ENCODE data around the gene TNFRSF19. TPM values are rescaled to one million over a fixed set of nuclear protein-coding genes. Genes with fewer than 3 reads are reported as not detected.

The TNFRSF19 gene
- total and polyA plus RNA-seq, 2 of the 13 experiments (the other 11 are each of a cell fraction or from before 2014, with no cell fraction given): 75.3 to 77.7 TPM

DNA sequence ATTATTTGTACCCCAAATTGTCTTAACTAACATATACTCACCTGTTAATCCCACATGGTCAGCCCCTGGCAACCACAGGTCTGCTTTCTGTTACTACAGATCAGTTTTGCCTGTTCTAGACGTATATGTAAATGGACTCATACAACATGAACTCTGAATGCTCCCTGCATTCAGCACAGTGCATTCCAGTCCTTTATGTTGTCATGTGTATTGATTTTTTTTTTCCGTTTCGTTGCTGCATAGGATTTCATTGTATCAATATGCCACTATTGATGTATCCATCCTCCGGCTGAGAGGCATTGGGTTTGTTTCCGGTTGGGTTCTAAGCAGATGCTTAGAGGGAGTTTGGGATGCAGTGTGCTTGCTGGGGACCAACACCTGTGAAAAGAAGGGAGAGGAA lies 36.1 kb upstream of the TNFRSF19 start:
- ChIA-PET POLR2A (no interaction called here), CTCF (ENCODE audit: low intra/inter-chr PET ratio, low total read pairs) (no interaction called here)
- in situ Hi-C loops (cut with HindIII; ENCODE audit: extremely low pct_ligation_motif_present, low pct_unique_long_range_greater_than_20kb): no loop called here
- H3K27ac ChIP-seq (ENCODE audit: extremely low read length, insufficient read depth, low read length): no peak overlapping the region
- H3K79me2 ChIP-seq (ENCODE audit: insufficient read depth, low read length): no peaks in the 10 kb centered on the region
- no peak overlapping the region for H3K4me3 ChIP-seq (replicated peaks in 1 of 3; ENCODE audit: insufficient read depth in 1 of 3, low read depth in 2 of 3, low read length in 3 of 3)
- H3K9ac ChIP-seq (ENCODE audit: insufficient read depth, low read depth, low read length): no peak overlapping the region
- H3K27me3 ChIP-seq (ENCODE audit: control insufficient read depth in 1 of 2, insufficient read depth in 2 of 2, low read length in 2 of 2): no peaks in the 10 kb centered on the region
- BruUV-seq (replicated peaks): no TSS peak
- peak; percentile 83 for ATAC-seq
- no peak overlapping the region for H3K4me2 ChIP-seq (ENCODE audit: low read depth, low read length)
- no peaks in the 10 kb centered on the region for H3K36me3 ChIP-seq (replicated peaks in 1 of 2; ENCODE audit: control insufficient read depth in 1 of 2, insufficient read depth in 2 of 2, low read length in 2 of 2)
- no peaks in the 10 kb centered on the region for H3K9me3 ChIP-seq (ENCODE audit: low read length)
- intact Hi-C loops (cut with micrococcal nuclease; ENCODE audit: unreplicated experiment): no loop called here
- 33% methylated on average over 5 of the region's 5 CpGs for WGBS (ENCODE audit: low lambda C conversion rate)
- no peak for FAIRE-seq
- no peak overlapping the region for H2AFZ ChIP-seq (ENCODE audit: low read length)
- peak; percentile 55; the same call in 1 of the 2 replicates for TF ChIP-seq ONECUT2 (CRISPR knock-in tag; IDR thresholded peaks at IDR 0.05)
- peak; percentile 53 for TF ChIP-seq TEAD3 (CRISPR knock-in tag; optimal IDR thresholded peaks at IDR 0.05; ENCODE audit: borderline replicate concordance)
- peak; percentile 76 for TF ChIP-seq RARA (CRISPR knock-in tag; IDR thresholded peaks at IDR 0.05)
- TF ChIP-seq GRHL1 (CRISPR knock-in tag; conservative IDR thresholded peaks at IDR 0.05): no peak
- peak; percentile 62; the same call in 1 of the 2 replicates for TF ChIP-seq KAT2B (IDR thresholded peaks at IDR 0.05; ENCODE audit: borderline replicate concordance, low read depth, low read length)
- no peak for TF ChIP-seq ZNF549 (CRISPR knock-in tag; IDR thresholded peaks at IDR 0.05)
- no peak for TF ChIP-seq NCOA1 (CRISPR knock-in tag; IDR thresholded peaks at IDR 0.05)
- TF ChIP-seq LRRFIP1 (CRISPR knock-in tag; conservative IDR thresholded peaks at IDR 0.05): no peak
- TF ChIP-seq, protein P1, sequence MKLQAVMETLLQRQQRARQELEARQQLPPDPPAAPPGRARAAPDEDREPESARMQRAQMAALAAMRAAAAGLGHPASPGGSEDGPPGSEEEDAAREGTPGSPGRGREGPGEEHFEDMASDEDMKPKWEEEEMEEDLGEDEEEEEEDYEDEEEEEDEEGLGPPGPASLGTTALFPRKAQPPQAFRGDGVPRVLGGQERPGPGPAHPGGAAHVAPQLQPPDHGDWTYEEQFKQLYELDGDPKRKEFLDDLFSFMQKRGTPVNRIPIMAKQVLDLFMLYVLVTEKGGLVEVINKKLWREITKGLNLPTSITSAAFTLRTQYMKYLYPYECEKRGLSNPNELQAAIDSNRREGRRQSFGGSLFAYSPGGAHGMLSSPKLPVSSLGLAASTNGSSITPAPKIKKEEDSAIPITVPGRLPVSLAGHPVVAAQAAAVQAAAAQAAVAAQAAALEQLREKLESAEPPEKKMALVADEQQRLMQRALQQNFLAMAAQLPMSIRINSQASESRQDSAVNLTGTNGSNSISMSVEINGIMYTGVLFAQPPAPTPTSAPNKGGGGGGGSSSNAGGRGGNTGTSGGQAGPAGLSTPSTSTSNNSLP (IDR thresholded peaks at IDR 0.05; ENCODE audit: low read depth, low read length): peak; percentile 65
- H3K4me1 ChIP-seq (ENCODE audit: insufficient read depth, low read length): peaks cover 9% of the 10 kb centered on the region
- H4K20me1 ChIP-seq (ENCODE audit: insufficient read depth, low read length): no peaks in the 10 kb centered on the region
- DNase-seq (ENCODE audit: low spot score): peak; percentile 26
